MM.1S (cell line): ENCODE data around the gene AGK.

Experiments
- CTCF ChIP-seq: fragments of 300-600 bp; sonication (generic); IDR thresholded peaks from 2 replicates; pipeline ENCODE4 v1.5.1; 2016; ENCODE audit warnings: antibody characterized with exemption, low read length, mixed read lengths
- EZH2 ChIP-seq: fragments of 300-600 bp; sonication (generic); optimal IDR thresholded peaks from 2 replicates; pipeline ENCODE3; 2017; ENCODE audit warnings: low read depth, mild to moderate bottlenecking, antibody characterized with exemption, low read length, mixed read lengths
- EZH2phosphoT487 ChIP-seq: fragments of 300-600 bp; sonication (generic); IDR thresholded peaks from 2 replicates; pipeline ENCODE4 v1.6.1; 2018; ENCODE audit warnings: antibody characterized with exemption, low read length

GRCh38 chr7:141693082-141693481 is 141.9 kb downstream of the AGK start:
- TF ChIP-seq CTCF (no peak), EZH2 (no peak), EZH2phosphoT487 (no peak)
